Glomerular visceral epithelial cell (primary cell): ENCODE data around the gene KCNQ1.
A peak's percentile ranks its signal among the peaks of the same experiment; 100 is the strongest.

Source experiments
- DNase-seq: peaks from one replicate; pipeline ENCODE4 v3.0.0-alpha.2; 2016; ENCODE audit errors: extremely low spot score

The KCNQ1 gene

GRCh38 chr11:2533587-2534133 lies 88.9 kb downstream of the KCNQ1 start:
- peak; percentile 93 for DNase-seq

- DNase-seq = peak; percentile 61
These were observed 89.5 kb downstream of the KCNQ1 start for GRCh38 chr11:2534134-2534956.

- DNase-seq = no peak
These were observed 90.3 kb downstream of the KCNQ1 start for GRCh38 chr11:2534957-2535672.

- DNase-seq = no peak
These were observed 91.0 kb downstream of the KCNQ1 start for GRCh38 chr11:2535673-2536439.

- DNase-seq = no peak
These were observed 91.7 kb downstream of the KCNQ1 start for GRCh38 chr11:2536440-2536989.

GRCh38 chr11:2537010-2537705 lies 92.3 kb downstream of the KCNQ1 start:
- DNase-seq = no peak

- no peak for DNase-seq
These were observed 93.3 kb downstream of the KCNQ1 start for GRCh38 chr11:2537896-2538724.

GRCh38 chr11:2538951-2539350 lies 94.1 kb downstream of the KCNQ1 start:
- no peak for DNase-seq

- DNase-seq = no peak
These were observed 94.8 kb downstream of the KCNQ1 start for GRCh38 chr11:2539371-2540222.

GRCh38 chr11:2540223-2540991 lies 95.6 kb downstream of the KCNQ1 start:
- DNase-seq = no peak

- no peak for DNase-seq
These were observed 96.3 kb downstream of the KCNQ1 start for GRCh38 chr11:2540992-2541680.

- no peak for DNase-seq
These were observed 97.1 kb downstream of the KCNQ1 start for GRCh38 chr11:2541881-2542361.

GRCh38 chr11:2542406-2542805 lies 97.6 kb downstream of the KCNQ1 start:
- no peak for DNase-seq

GRCh38 chr11:2547806-2548205 lies 103.0 kb downstream of the KCNQ1 start:
- no peak for DNase-seq

GRCh38 chr11:2548596-2548995 lies 103.8 kb downstream of the KCNQ1 start:
- no peak for DNase-seq

- DNase-seq = no peak
These were observed 104.3 kb downstream of the KCNQ1 start for GRCh38 chr11:2549080-2549479.

- no peak for DNase-seq
These were observed 104.7 kb downstream of the KCNQ1 start for GRCh38 chr11:2549491-2549875.
